ENCODE data around the gene PDGFRA.
"Not testable (repeated sequence)": the region's sequence is repeated elsewhere in the genome, so short reads cannot be mapped to it uniquely, and the experiment has no call there.

PDGFRA gene

DNA sequence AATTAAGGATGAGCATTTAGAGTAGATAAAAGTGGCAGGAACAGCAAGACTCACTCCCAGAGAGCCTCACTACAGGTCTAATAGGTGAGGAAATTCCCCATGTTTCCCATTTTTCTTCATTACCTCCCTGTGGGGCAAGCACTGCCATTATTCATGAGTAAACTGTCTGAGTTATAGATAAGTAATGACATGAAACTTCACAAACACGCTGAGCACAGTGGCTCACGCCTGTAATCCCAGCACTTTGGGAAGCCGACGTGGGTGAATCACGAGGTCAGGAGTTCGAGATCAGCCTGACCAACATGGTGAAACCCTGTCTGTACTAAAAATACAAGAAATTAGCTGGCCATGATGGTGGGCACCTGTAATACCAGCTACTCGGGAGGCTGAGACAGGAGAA lies 7.2 kb downstream of the PDGFRA start:
- DNase-seq (ENCODE audit: low read depth); H3K27me3 ChIP-seq (replicated peaks; ENCODE audit: control insufficient read depth, insufficient read depth, low read length); H3K9me3 ChIP-seq (ENCODE audit: control insufficient read depth, low read length): not testable (repeated sequence)
- Histone ChIP-seq H3K4me3 (ENCODE audit: low read length) (peak overlapping the region; percentile 87), H3K9ac (ENCODE audit: low read length) (peak overlapping the region; percentile 50), H3K36me3 (ENCODE audit: control insufficient read depth, insufficient read depth, low read length, severe bottlenecking) (peaks cover 34% of the 10 kb centered on the region), H3K4me1 (ENCODE audit: control insufficient read depth, insufficient read depth, low read length) (peaks cover 50% of the 10 kb centered on the region)

DNA sequence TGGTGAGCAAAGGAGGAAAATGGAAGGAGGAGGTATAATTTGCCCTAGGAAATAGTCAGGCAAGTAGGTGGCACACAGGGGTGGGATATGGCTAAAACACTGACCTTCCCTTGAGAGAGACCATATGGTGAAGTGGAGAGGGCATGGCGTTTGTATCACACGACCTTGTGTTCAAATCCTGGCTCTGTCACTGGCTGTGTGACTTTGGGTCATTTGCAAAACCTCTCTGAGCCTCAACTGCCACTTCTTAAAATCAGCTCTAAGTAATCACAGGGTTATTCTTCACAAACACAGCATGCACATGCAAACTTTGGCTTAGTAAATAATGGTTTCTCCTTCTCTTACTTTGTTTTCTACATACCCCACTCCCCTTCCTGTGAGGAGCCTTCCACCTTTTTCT lies 8.7 kb downstream of the PDGFRA start:
- H3K36me3 ChIP-seq (ENCODE audit: control insufficient read depth, insufficient read depth, low read length, severe bottlenecking) = peaks cover 28% of the 10 kb centered on the region
- H3K27me3 ChIP-seq (replicated peaks; ENCODE audit: control insufficient read depth, insufficient read depth, low read length) = no peaks in the 10 kb centered on the region
- DNase-seq (ENCODE audit: low read depth) = no peak

DNA sequence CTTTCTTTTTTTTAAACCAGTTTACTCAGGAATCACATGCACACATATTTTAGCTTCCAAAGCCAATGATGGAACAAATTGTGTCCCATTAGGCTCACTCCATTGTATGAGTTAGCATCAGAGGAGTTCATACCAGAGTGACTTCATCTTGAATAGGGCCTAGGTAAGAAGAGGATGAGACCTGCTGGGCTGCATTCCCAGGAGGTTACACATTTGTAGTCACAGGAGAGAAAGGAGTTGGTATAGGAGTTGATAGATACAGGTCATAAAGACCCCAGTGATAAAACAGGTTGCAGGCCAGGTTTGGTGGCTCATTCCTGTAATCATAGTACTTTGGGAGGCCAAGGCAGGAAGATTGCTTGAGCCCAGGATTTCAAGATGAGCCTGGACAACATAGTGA lies 9.3 kb downstream of the PDGFRA start:
- Histone ChIP-seq H3K36me3 (ENCODE audit: control insufficient read depth, insufficient read depth, low read length, severe bottlenecking) (peaks cover 34% of the 10 kb centered on the region), H3K4me1 (ENCODE audit: control insufficient read depth, insufficient read depth, low read length) (peaks cover 51% of the 10 kb centered on the region), H3K9ac (ENCODE audit: low read length) (peak overlapping the region; percentile 41), H3K4me3 (ENCODE audit: low read length) (no peak overlapping the region), H3K27me3 (replicated peaks; ENCODE audit: control insufficient read depth, insufficient read depth, low read length) (no peaks in the 10 kb centered on the region), H3K9me3 (ENCODE audit: control insufficient read depth, low read length) (peaks cover 2% of the 10 kb centered on the region)
- DNase-seq (ENCODE audit: low read depth) = no peak

More for the DNA sequence above, 8.7 kb downstream of the PDGFRA start:
- H3K9ac ChIP-seq (ENCODE audit: low read length) = peak overlapping the region; percentile 41
- H3K4me1 ChIP-seq (ENCODE audit: control insufficient read depth, insufficient read depth, low read length) = peaks cover 48% of the 10 kb centered on the region
- no peaks in the 10 kb centered on the region for H3K9me3 ChIP-seq (ENCODE audit: control insufficient read depth, low read length)
- H3K4me3 ChIP-seq (ENCODE audit: low read length) = peak overlapping the region; percentile 38

DNA sequence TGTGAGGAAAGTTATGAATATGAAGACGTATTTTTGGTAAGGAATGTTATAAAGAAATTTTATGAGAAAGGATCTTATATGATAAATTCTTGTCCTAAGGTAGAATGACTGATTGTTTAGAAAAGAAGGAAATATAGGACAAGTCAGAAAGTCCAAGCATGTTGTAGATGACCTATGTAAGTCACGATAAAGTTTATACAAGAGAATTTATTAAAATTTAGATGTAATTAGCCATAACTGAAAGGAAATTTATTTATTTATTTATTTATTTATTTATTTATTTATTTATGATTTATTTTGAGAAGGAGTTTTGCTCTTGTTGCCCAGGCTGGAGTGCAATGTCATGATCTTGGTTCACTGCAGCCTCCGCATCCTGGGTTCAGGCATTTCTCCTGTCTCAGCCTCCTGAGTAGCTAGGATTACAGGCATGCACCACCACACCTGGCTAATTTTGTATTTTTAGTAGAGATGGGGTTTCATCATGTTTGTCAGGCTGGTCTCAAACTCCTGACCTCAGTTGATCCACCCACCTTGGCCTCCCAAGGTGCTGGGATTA lies 12.3 kb downstream of the PDGFRA start:
- not testable (repeated sequence) for H3K27me3 ChIP-seq (replicated peaks; ENCODE audit: control insufficient read depth, insufficient read depth, low read length); H3K9ac ChIP-seq (ENCODE audit: low read length); H3K9me3 ChIP-seq (ENCODE audit: control insufficient read depth, low read length); DNase-seq (ENCODE audit: low read depth); H3K4me3 ChIP-seq (ENCODE audit: low read length)
- Histone ChIP-seq H3K36me3 (ENCODE audit: control insufficient read depth, insufficient read depth, low read length, severe bottlenecking) (peaks cover 37% of the 10 kb centered on the region), H3K4me1 (ENCODE audit: control insufficient read depth, insufficient read depth, low read length) (peaks cover 36% of the 10 kb centered on the region)

DNA sequence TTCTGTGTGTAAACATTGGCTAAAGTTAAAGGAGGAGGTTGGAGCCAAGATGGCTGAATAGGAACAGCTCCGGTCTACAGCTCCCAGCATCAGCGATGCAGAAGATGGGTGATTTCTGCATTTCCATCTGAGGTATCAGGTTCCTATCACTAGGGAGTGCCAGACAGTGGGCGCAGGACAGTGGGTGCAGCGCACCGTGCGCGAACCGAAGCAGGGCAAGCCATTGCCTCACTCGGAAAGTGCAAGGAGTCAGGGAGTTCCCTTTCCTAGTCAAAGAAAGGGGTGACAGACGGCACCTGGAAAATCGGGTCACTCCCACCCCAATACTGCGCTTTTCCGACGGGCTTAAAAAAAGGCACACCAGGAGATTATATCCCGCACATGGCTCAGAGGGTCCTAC lies 14.4 kb downstream of the PDGFRA start:
- H3K36me3 ChIP-seq (ENCODE audit: control insufficient read depth, insufficient read depth, low read length, severe bottlenecking) = peaks cover 25% of the 10 kb centered on the region
- not testable (repeated sequence) for H3K27me3 ChIP-seq (replicated peaks; ENCODE audit: control insufficient read depth, insufficient read depth, low read length); H3K4me3 ChIP-seq (ENCODE audit: low read length); H3K9me3 ChIP-seq (ENCODE audit: control insufficient read depth, low read length); DNase-seq (ENCODE audit: low read depth); H3K9ac ChIP-seq (ENCODE audit: low read length)
- peaks cover 21% of the 10 kb centered on the region for H3K4me1 ChIP-seq (ENCODE audit: control insufficient read depth, insufficient read depth, low read length)

DNA sequence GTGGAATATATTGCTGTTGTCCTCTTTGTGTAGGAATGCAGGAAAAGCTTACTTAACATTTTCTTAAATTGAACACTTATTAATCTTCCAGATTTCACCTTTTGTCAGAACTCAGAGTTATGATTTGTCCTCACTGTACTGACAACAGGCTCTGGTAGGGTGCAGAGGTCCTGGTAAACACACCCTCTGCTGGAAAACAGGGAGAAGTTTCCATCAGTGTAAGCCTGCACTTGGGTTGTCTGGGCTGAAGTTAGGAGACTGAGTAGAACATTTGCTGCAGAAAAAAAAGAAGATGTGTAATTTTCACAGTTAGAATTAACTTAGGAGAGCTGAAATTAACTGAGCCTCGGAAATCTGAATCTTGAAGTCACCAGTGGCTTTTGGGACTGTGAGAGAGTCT lies 23.2 kb downstream of the PDGFRA start:
- DNase-seq (ENCODE audit: low read depth); H3K9ac ChIP-seq (ENCODE audit: low read length); H3K4me3 ChIP-seq (ENCODE audit: low read length); H3K9me3 ChIP-seq (ENCODE audit: control insufficient read depth, low read length); H3K27me3 ChIP-seq (replicated peaks; ENCODE audit: control insufficient read depth, insufficient read depth, low read length): not testable (repeated sequence)
- H3K4me1 ChIP-seq (ENCODE audit: control insufficient read depth, insufficient read depth, low read length) = peaks cover 34% of the 10 kb centered on the region
- H3K36me3 ChIP-seq (ENCODE audit: control insufficient read depth, insufficient read depth, low read length, severe bottlenecking) = peaks cover 17% of the 10 kb centered on the region

DNA sequence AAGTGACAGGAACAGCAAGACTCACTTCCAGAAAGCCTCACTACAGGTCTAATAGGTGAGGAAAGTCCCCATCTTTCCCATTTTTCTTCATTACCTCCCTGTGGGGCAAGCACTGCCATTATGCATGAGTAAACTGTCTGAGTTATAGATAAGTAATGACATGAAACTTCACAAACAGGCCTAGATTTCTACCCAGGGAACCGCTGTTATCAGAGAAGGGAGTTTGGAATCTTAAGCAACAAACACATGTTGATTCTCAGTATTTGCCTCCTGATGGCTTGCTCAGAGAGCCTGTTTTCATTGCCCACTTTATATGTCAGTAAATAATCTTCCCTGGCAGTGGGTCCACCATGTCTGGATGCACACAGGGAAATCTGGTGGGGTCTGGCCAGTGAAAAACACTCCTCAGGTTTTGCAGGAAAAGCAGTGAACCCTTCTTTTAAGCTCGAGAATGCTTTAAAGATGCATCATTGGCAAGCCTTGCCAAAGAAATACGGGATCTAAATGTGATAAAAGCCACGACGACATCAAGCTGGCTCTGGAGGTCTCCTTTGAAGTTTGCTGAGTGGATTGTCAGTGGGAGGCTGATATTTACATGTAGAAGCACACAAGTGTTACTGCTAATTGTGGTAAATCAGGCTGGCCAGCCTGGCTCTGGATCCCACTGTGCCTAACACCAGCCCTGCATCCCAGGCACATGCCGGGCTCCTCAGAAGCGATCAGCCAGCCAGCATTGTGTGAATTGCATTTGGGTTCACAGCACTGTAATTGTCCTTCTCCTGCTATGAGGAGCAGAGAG lies 25.2 kb downstream of the PDGFRA start:
- Histone ChIP-seq H3K36me3 (ENCODE audit: control insufficient read depth, insufficient read depth, low read length, severe bottlenecking) (peaks cover 29% of the 10 kb centered on the region), H3K9ac (ENCODE audit: low read length) (peak overlapping the region; percentile 74), H3K4me1 (ENCODE audit: control insufficient read depth, insufficient read depth, low read length) (peaks cover 36% of the 10 kb centered on the region), H3K27me3 (replicated peaks; ENCODE audit: control insufficient read depth, insufficient read depth, low read length) (no peaks in the 10 kb centered on the region), H3K4me3 (ENCODE audit: low read length) (peak overlapping the region; percentile 31), H3K9me3 (ENCODE audit: control insufficient read depth, low read length) (no peaks in the 10 kb centered on the region)
- DNase-seq (ENCODE audit: low read depth) = peak; percentile 34

DNA sequence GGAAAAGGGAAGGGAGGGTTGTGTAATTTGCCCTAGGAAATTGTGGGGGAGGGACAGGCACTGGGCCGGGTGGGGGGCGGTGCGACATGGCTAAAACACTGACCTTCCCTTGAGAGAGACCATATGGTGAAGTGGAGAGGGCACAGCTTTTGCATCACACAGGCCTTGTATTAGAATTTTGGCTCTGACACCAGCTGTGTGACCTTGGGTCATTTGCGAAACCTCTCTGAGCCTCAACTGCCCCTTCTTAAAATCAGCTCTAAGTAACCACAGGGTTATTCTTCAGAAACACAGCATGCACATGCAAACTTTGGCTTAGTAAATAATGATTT lies 25.8 kb downstream of the PDGFRA start:
- no peaks in the 10 kb centered on the region for H3K9me3 ChIP-seq (ENCODE audit: control insufficient read depth, low read length)
- H3K4me3 ChIP-seq (ENCODE audit: low read length) = peak overlapping the region; percentile 31
- peak; percentile 52 for DNase-seq (ENCODE audit: low read depth)
- H3K27me3 ChIP-seq (replicated peaks; ENCODE audit: control insufficient read depth, insufficient read depth, low read length) = no peaks in the 10 kb centered on the region
- H3K9ac ChIP-seq (ENCODE audit: low read length) = peak overlapping the region; percentile 74
- H3K4me1 ChIP-seq (ENCODE audit: control insufficient read depth, insufficient read depth, low read length) = peaks cover 41% of the 10 kb centered on the region
- H3K36me3 ChIP-seq (ENCODE audit: control insufficient read depth, insufficient read depth, low read length, severe bottlenecking) = peaks cover 34% of the 10 kb centered on the region

DNA sequence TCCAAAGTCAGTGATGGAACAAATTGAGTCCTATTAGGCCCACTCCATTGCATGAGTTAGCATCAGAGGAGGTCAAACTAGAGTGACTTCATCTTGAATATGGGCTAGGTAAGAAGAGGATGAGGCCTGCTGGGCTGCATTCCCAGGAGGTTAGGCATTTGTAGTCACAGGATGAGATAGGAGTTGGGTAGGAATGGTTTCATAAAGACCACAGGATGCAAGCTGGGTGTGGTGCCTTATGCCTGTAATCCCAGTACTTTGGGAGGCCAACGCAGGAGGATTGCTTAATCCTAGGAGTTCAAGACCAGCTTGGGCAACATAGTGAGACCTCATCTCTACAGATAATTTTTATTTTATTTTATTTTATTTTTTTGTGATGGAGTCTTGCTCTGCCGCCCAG lies 26.8 kb downstream of the PDGFRA start:
- Histone ChIP-seq H3K4me1 (ENCODE audit: control insufficient read depth, insufficient read depth, low read length) (peaks cover 45% of the 10 kb centered on the region), H3K27me3 (replicated peaks; ENCODE audit: control insufficient read depth, insufficient read depth, low read length) (no peaks in the 10 kb centered on the region), H3K9ac (ENCODE audit: low read length) (no peak overlapping the region), H3K9me3 (ENCODE audit: control insufficient read depth, low read length) (no peaks in the 10 kb centered on the region), H3K4me3 (ENCODE audit: low read length) (no peak overlapping the region), H3K36me3 (ENCODE audit: control insufficient read depth, insufficient read depth, low read length, severe bottlenecking) (peaks cover 44% of the 10 kb centered on the region)
- DNase-seq (ENCODE audit: low read depth) = peak; percentile 50

DNA sequence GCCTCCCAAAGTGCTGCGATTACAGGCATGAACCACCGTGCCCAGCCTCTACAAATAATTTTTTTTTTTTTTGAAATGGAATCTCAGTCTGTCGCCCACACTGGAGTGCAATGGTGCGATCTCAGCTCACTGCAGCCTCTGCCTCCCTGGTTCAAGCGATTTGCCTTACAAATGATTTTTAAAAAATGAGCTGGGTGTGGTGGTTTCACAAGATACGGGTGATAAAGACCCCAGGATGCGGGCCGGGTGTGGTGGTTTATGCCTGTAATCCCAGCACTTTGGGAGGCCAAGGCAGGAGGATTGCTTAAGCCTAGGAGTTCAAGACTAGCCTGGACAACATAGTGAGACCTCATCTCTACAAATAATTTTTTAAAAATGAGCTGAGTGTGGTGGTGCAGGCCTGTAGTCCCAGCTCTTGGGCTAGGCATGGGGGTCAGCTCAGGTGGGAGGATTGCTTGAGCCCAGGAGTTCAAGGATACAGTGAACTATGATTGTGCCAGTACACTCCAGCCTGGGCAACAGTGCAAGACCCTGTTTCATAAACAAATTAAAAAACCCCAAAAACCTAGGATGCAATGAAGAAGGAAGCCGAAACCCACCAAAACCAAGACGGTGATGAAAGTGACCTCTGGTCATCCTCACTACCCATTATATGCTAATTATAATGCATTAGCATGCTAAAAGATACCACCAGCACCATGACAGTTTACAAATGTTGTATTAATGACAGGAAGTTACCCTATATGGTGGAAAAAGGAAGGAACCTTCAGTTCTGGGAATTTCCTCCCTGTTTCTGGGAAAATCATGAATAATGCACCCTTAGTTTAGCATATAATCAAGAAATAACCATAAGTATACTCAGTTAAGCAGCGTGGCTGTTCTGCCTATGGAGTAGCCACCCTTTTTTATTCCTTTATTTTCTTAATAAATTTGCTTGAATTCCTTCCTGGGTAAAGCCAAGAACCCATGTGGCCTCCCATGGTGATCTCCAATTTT lies 27.7 kb downstream of the PDGFRA start:
- no peak for DNase-seq (ENCODE audit: low read depth)
- no peaks in the 10 kb centered on the region for H3K27me3 ChIP-seq (replicated peaks; ENCODE audit: control insufficient read depth, insufficient read depth, low read length)
- H3K4me3 ChIP-seq (ENCODE audit: low read length) = no peak overlapping the region
- H3K9ac ChIP-seq (ENCODE audit: low read length) = no peak overlapping the region
- H3K4me1 ChIP-seq (ENCODE audit: control insufficient read depth, insufficient read depth, low read length) = peaks cover 45% of the 10 kb centered on the region
- H3K36me3 ChIP-seq (ENCODE audit: control insufficient read depth, insufficient read depth, low read length, severe bottlenecking) = peaks cover 48% of the 10 kb centered on the region
- H3K9me3 ChIP-seq (ENCODE audit: control insufficient read depth, low read length) = no peaks in the 10 kb centered on the region

DNA sequence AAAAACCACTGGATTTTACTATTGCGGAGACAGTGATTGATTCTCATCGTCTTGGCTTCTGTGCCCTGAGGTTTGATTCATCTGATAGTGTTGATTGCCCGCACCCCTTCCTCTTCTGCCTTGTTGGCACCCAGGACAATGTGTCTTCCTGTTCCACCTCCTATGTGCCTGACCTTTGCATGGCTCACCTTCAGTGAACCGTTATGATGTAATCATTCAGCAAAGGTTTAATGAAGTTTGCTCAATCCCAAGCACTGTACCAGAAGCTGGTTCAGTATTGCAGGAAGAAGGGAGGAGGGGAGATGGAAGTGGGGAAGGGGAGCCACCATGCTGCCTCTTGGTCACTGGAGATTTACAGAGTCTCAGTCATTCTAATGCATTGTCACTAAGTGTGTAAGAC lies 36.3 kb downstream of the PDGFRA start:
- no peak overlapping the region for H3K4me3 ChIP-seq (ENCODE audit: low read length)
- no peaks in the 10 kb centered on the region for H3K9me3 ChIP-seq (ENCODE audit: control insufficient read depth, low read length)
- H3K36me3 ChIP-seq (ENCODE audit: control insufficient read depth, insufficient read depth, low read length, severe bottlenecking) = peaks cover 95% of the 10 kb centered on the region
- H3K27me3 ChIP-seq (replicated peaks; ENCODE audit: control insufficient read depth, insufficient read depth, low read length) = no peaks in the 10 kb centered on the region
- no peak overlapping the region for H3K9ac ChIP-seq (ENCODE audit: low read length)
- peaks cover 37% of the 10 kb centered on the region for H3K4me1 ChIP-seq (ENCODE audit: control insufficient read depth, insufficient read depth, low read length)
- no peak for DNase-seq (ENCODE audit: low read depth)
